ENCODE results near the gene KCNG2. TPM values are rescaled to one million over a fixed set of nuclear protein-coding genes. Genes with fewer than 3 reads are reported as not detected.

The KCNG2 gene
- total and polyA plus RNA-seq, 2 of the 4 experiments (the other 2 are of a cell fraction): not detected

DNA sequence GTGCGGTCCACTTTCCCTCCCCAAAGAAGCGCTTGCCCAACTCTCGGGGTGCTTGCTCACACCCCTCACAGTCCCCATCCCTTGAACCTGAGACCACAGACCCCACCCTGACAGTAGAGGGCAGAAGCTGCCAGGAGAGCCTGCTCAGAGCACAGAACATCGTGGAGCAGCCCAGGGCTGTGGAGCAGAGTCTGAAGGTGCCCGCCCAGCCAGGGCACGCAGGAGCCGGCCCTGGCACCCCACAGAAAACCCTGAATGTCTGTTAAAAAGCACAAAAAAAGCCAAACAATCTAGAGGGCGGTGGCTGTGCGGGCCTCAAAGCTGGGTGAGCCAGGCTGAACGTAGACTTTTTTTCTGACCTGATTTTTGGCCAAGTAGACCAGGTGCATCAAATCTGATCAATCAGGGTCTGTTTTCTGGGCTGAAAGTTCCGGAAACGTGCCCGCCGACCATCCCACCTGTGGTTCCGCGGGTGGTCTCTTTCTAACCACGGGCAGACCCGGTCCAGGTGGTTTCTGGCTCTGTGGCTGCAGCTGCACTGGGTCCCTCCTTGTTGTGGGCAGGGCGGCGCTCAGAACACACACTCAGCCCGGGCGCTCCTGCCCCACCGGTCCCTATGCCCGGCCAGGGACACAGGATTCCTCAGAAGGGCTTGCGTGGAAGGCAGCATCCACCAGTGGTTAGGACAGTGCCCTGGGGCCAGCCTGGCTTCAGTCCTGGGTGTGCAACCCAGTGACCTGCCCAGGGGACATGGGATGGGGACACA is 87.4 kb downstream of the KCNG2 start:
- Histone ChIP-seq H3K4me2 (ENCODE audit: low read depth, low read length) (no peak overlapping the region), H3K14ac (replicated peaks; ENCODE audit: low read depth, low read length) (no peak overlapping the region), H3K23ac (ENCODE audit: low read depth, low read length) (no peak overlapping the region), H3K56ac (ENCODE audit: extremely low read depth, insufficient read depth, low read length) (no peak overlapping the region), H3K4me1 (ENCODE audit: control insufficient read depth, insufficient read depth, low read length) (no peaks in the 10 kb centered on the region), H3K9me1 (ENCODE audit: insufficient read depth, low read length) (no peaks in the 10 kb centered on the region), H4K91ac (ENCODE audit: insufficient read depth, low read depth, low read length) (no peak overlapping the region), H3K9me3 (ENCODE audit: control insufficient read depth, insufficient read depth, low read length) (peaks cover 24% of the 10 kb centered on the region), H3K36me3 (ENCODE audit: control insufficient read depth, insufficient read depth, low read length) (no peaks in the 10 kb centered on the region), H3K4ac (ENCODE audit: low read depth, low read length) (no peak overlapping the region), H4K8ac (ENCODE audit: low read depth in 2 of 2, low read length in 2 of 2) (no peak overlapping the region), H3K27me3 (ENCODE audit: control insufficient read depth, insufficient read depth, low read length) (no peaks in the 10 kb centered on the region), H3K9ac (ENCODE audit: low read depth, low read length) (no peak overlapping the region), H2BK120ac (ENCODE audit: low read depth, low read length) (no peak overlapping the region), H3K4me3 (ENCODE audit: insufficient read depth, low read depth, low read length) (no peak overlapping the region), H4K5ac (ENCODE audit: low read depth, low read length) (no peak overlapping the region), H3K27ac (ENCODE audit: insufficient read depth, low read length) (no peak overlapping the region), H2BK20ac (ENCODE audit: low read depth, low read length) (no peak overlapping the region), H2BK5ac (ENCODE audit: low read depth, low read length, poor library complexity, severe bottlenecking) (no peak overlapping the region), H2BK15ac (ENCODE audit: low read depth, low read length) (no peak overlapping the region), H3K79me1 (ENCODE audit: low read depth in 1 of 2, low read length in 2 of 2) (no peaks in the 10 kb centered on the region), H2AK9ac (replicated peaks; ENCODE audit: low read depth, low read length, poor library complexity) (no peak overlapping the region), H2AFZ (replicated peaks; ENCODE audit: low read length, poor library complexity) (no peak overlapping the region), H4K20me1 (ENCODE audit: insufficient read depth, low read length) (no peaks in the 10 kb centered on the region), H3K18ac (ENCODE audit: low read depth, low read length) (no peak overlapping the region), H2AK5ac (ENCODE audit: low read depth, low read length) (no peak overlapping the region)
- DNase-seq (no peak), ATAC-seq (ENCODE audit: low read depth) (no peak)
- 81% methylated on average over 9 of the region's 25 CpGs; no CpG with 5 or more reads in 1 of the 2 experiments for WGBS, 2 experiments (ENCODE audit: extremely low coverage in 2 of 2, insufficient read length in 1 of 2)
- no TSS peak for BruUV-seq (replicated peaks)
- dilution Hi-C loops (cut with HindIII; ENCODE audit: low sequenced_read_pairs, unreplicated experiment) (no loop called here), in situ Hi-C loops (cut with MboI; ENCODE audit: low sequenced_read_pairs) (no loop called here), intact Hi-C loops (cut with micrococcal nuclease) (no loop called here)
- TF ChIP-seq, protein P1, sequence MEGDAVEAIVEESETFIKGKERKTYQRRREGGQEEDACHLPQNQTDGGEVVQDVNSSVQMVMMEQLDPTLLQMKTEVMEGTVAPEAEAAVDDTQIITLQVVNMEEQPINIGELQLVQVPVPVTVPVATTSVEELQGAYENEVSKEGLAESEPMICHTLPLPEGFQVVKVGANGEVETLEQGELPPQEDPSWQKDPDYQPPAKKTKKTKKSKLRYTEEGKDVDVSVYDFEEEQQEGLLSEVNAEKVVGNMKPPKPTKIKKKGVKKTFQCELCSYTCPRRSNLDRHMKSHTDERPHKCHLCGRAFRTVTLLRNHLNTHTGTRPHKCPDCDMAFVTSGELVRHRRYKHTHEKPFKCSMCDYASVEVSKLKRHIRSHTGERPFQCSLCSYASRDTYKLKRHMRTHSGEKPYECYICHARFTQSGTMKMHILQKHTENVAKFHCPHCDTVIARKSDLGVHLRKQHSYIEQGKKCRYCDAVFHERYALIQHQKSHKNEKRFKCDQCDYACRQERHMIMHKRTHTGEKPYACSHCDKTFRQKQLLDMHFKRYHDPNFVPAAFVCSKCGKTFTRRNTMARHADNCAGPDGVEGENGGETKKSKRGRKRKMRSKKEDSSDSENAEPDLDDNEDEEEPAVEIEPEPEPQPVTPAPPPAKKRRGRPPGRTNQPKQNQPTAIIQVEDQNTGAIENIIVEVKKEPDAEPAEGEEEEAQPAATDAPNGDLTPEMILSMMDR (conservative IDR thresholded peaks at IDR 0.05; ENCODE audit: low read depth, low read length): no peak
- TF ChIP-seq CEBPB (IDR thresholded peaks at IDR 0.05; ENCODE audit: low read depth, low read length) (no peak), MAFK (IDR thresholded peaks at IDR 0.05; ENCODE audit: low read depth, low read length) (no peak), SMC3 (IDR thresholded peaks at IDR 0.05; ENCODE audit: low read depth, low read length) (no peak), RAD21 (IDR thresholded peaks at IDR 0.05; ENCODE audit: low read length) (no peak), MAZ (IDR thresholded peaks at IDR 0.05; ENCODE audit: borderline replicate concordance, low read depth, low read length) (no peak), BHLHE40 (IDR thresholded peaks at IDR 0.05; ENCODE audit: low read depth, low read length) (no peak), RCOR1 (IDR thresholded peaks at IDR 0.05; ENCODE audit: insufficient replicate concordance, low read length) (no peak)
- POLR2A ChIA-PET (ENCODE audit: unreplicated experiment): no interaction called here
- CTCF ChIA-PET: no interaction called here

Data from IMR-90 (cell line).